ENCODE data around the gene INTS1.

DNA sequence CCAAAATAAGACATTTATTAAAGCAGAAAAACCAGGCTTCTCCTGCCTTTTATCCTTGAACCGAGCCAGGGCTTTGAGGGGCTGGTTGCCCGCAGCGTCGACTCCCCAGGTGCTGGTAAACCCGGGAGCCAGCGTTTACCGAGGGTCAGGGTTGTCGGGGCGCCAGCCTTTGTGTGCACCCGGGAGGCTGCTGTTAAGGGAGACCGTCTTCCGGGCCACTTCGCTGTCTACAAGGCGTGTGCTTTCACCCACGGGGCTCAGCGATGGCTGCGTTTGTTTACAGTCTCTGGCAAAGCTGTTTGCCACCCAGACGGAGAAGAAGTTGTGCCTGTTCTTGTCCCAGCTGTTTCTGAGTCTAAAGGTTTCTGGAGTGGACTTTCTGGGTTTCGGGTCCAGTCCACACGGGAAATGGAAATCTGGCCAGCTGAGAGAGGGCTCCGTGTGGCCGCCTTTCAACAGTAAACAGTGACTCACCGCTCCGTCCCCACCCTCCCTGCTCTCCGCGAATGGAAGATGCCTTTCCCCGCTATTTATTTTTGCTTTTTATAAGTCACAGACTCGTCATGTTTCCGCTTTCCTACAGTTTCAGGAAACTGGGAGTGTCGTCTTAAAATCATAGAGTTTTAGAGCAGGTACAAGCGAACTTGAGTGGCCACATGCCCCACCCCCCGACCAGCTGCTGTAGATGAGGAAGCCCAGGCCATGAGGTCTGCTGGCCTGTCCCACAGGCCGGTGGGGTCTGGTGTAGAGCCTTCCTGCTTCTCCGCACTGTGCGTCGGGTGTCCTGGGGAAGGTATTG is 28.5 kb upstream of the INTS1 start:
- no peak for TF ChIP-seq SP1 (IDR thresholded peaks at IDR 0.05)
- TF ChIP-seq FOXM1 (IDR thresholded peaks at IDR 0.05; ENCODE audit: borderline replicate concordance), result no peak
- no peak for TF ChIP-seq HDGF (IDR thresholded peaks at IDR 0.05; ENCODE audit: borderline replicate concordance)
- TF ChIP-seq FOXK2 (IDR thresholded peaks at IDR 0.05), result no peak
- TF ChIP-seq ZNF384 (IDR thresholded peaks at IDR 0.05), result no peak
- no peak for TF ChIP-seq FOXA1 (IDR thresholded peaks at IDR 0.05)
- TF ChIP-seq BHLHE40 (IDR thresholded peaks at IDR 0.05; ENCODE audit: borderline replicate concordance), result no peak
- TF ChIP-seq NFRKB (IDR thresholded peaks at IDR 0.05), result no peak
- TF ChIP-seq TARDBP (IDR thresholded peaks at IDR 0.05), result no peak
- no peak for TF ChIP-seq ELF4 (IDR thresholded peaks at IDR 0.05)
- TF ChIP-seq, protein P1, sequence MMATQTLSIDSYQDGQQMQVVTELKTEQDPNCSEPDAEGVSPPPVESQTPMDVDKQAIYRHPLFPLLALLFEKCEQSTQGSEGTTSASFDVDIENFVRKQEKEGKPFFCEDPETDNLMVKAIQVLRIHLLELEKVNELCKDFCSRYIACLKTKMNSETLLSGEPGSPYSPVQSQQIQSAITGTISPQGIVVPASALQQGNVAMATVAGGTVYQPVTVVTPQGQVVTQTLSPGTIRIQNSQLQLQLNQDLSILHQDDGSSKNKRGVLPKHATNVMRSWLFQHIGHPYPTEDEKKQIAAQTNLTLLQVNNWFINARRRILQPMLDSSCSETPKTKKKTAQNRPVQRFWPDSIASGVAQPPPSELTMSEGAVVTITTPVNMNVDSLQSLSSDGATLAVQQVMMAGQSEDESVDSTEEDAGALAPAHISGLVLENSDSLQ (IDR thresholded peaks at IDR 0.05), result no peak
- TF ChIP-seq LEF1 (IDR thresholded peaks at IDR 0.05; ENCODE audit: borderline replicate concordance), result no peak
- TF ChIP-seq SUZ12 (IDR thresholded peaks at IDR 0.05), result no peak
- no peak for TF ChIP-seq ARNT (IDR thresholded peaks at IDR 0.05)
